Colonic mucosa (tissue), 4 donors: Measurements from ENCODE around the gene FGGY. TPM values are rescaled to one million over a fixed set of nuclear protein-coding genes. Genes with fewer than 3 reads are reported as not detected.
A peak's percentile ranks its signal among the peaks of the same experiment; 100 is the strongest.

Experiments used
- DNase-seq: peaks from one replicate; pipeline ENCODE4 v3.0.0-alpha.2; 2020
- H3K27ac ChIP-seq: fragments of 200-600 bp; one replicate; pipeline ENCODE4 v1.8.0; 2021
- H3K27me3 ChIP-seq: fragments of 200-600 bp; one replicate; pipeline ENCODE4 v1.8.0; 2021
- H3K36me3 ChIP-seq: fragments of 200-600 bp; one replicate; pipeline ENCODE4 v1.8.0; 2021
- H3K4me1 ChIP-seq: fragments of 200-600 bp; one replicate; pipeline ENCODE4 v1.8.0; 2021; ENCODE audit warnings: mild to moderate bottlenecking
- H3K4me3 ChIP-seq: fragments of 200-600 bp; one replicate; pipeline ENCODE4 v1.8.0; 2021
- H3K9ac ChIP-seq, 2 donors: one replicate each; pipeline ENCODE4 v1.7.0; 2013; ENCODE audit warnings: control low read depth in 2 of 2, low read depth in 2 of 2, low read length in 2 of 2
- H3K9me3 ChIP-seq: fragments of 200-600 bp; one replicate; pipeline ENCODE4 v1.8.0; 2021
- CTCF ChIP-seq: fragments of 200-600 bp; IDR thresholded peaks from one replicate; pipeline ENCODE4 v1.8.0; 2022; ENCODE audit warnings: antibody characterized with exemption, mild to moderate bottlenecking
- intact Hi-C: fragments of 100-400 bp; cut with DNase I; formaldehyde crosslinking; loops from one replicate; pipeline ENCODE4 v1.14.1; 2022
- total RNA-seq, 2 donors: library from RNA; stranded (reverse); fragmentation: NEBNext Ultra II Directional in 1 of 2; extraction: Animal tissue kit (Norgen Biotek cat#: 25700) in 1 of 2; gene quantifications; one replicate each; pipeline ENCODE4 v1.2.1, GENCODE V29; 2021
- donor health status: healthy.
- donor health status: DM: no; HTN: no; CAD: no.
- donor health status: DM: no; HTN: no; CAD: no.

FGGY gene
- total RNA-seq, 2 donors from 2014 or later: 12.5 to 19.5 TPM

- no peaks in the 10 kb centered on the region for H3K27me3 ChIP-seq
- DNase-seq: no peak
- H3K9me3 ChIP-seq: no peaks in the 10 kb centered on the region
- H3K4me1 ChIP-seq: no peaks in the 10 kb centered on the region
- no peak overlapping the region for H3K4me3 ChIP-seq
- TF ChIP-seq CTCF: no peak
- no peak overlapping the region for H3K9ac ChIP-seq
- H3K36me3 ChIP-seq: no peaks in the 10 kb centered on the region
- no peak overlapping the region for H3K27ac ChIP-seq
- intact Hi-C loops: no loop called here
These were observed 181.0 kb downstream of the FGGY start for GRCh38 chr1:59477867-59478266.

- Histone ChIP-seq H3K9ac (no peak overlapping the region), H3K9me3 (no peaks in the 10 kb centered on the region), H3K27me3 (no peaks in the 10 kb centered on the region), H3K4me3 (no peak overlapping the region), H3K27ac (no peak overlapping the region), H3K4me1 (no peaks in the 10 kb centered on the region), H3K36me3 (no peaks in the 10 kb centered on the region)
- no peak for TF ChIP-seq CTCF
- no peak for DNase-seq
- intact Hi-C loops: no loop called here
These were observed 181.9 kb downstream of the FGGY start for GRCh38 chr1:59478822-59479221.

- Histone ChIP-seq H3K4me3 (no peak overlapping the region), H3K27me3 (no peaks in the 10 kb centered on the region), H3K4me1 (no peaks in the 10 kb centered on the region), H3K9me3 (no peaks in the 10 kb centered on the region), H3K36me3 (no peaks in the 10 kb centered on the region), H3K9ac (no peak overlapping the region), H3K27ac (peak overlapping the region; percentile 6)
- intact Hi-C loops: no loop called here
- DNase-seq: no peak
- TF ChIP-seq CTCF: no peak
These were observed 183.4 kb downstream of the FGGY start for GRCh38 chr1:59480188-59480888.

- Histone ChIP-seq H3K36me3 (no peaks in the 10 kb centered on the region), H3K9ac (no peak overlapping the region), H3K27me3 (no peaks in the 10 kb centered on the region), H3K9me3 (no peaks in the 10 kb centered on the region), H3K4me1 (no peaks in the 10 kb centered on the region), H3K4me3 (no peak overlapping the region), H3K27ac (no peak overlapping the region)
- TF ChIP-seq CTCF: no peak
- intact Hi-C loops: no loop called here
- DNase-seq: no peak
These were observed 185.1 kb downstream of the FGGY start for GRCh38 chr1:59481881-59482505.

- H3K4me3 ChIP-seq: no peak overlapping the region
- no peak for TF ChIP-seq CTCF
- H3K27me3 ChIP-seq: no peaks in the 10 kb centered on the region
- DNase-seq: no peak
- H3K4me1 ChIP-seq: no peaks in the 10 kb centered on the region
- H3K9ac ChIP-seq: no peak overlapping the region
- intact Hi-C loops: no loop called here
- no peak overlapping the region for H3K27ac ChIP-seq
- H3K9me3 ChIP-seq: no peaks in the 10 kb centered on the region
- no peaks in the 10 kb centered on the region for H3K36me3 ChIP-seq
These were observed 186.1 kb downstream of the FGGY start for GRCh38 chr1:59482986-59483385.
